Forelimb muscle (tissue), 1 donor: Measurements from ENCODE around the gene CARM1. TPM values are rescaled to one million over a fixed set of nuclear protein-coding genes. Genes with fewer than 3 reads are reported as not detected.
"Not testable (repeated sequence)": the region's sequence is repeated elsewhere in the genome, so short reads cannot be mapped to it uniquely, and the experiment has no call there.

ENCODE experiments used
- DNase-seq: peaks from one replicate; pipeline ENCODE4 v3.0.0-alpha.2; 2013; ENCODE audit warnings: low read depth
- polyA plus RNA-seq: library from polyadenylated mRNA; unstranded; fragments of 120-200 nt; gene quantifications from one replicate; pipeline ENCODE4 v1.2.1, GENCODE V29; 2013; ENCODE audit not compliant: insufficient read length

Gene CARM1
- polyA plus RNA-seq, 1 donor = 65.0 TPM

DNA sequence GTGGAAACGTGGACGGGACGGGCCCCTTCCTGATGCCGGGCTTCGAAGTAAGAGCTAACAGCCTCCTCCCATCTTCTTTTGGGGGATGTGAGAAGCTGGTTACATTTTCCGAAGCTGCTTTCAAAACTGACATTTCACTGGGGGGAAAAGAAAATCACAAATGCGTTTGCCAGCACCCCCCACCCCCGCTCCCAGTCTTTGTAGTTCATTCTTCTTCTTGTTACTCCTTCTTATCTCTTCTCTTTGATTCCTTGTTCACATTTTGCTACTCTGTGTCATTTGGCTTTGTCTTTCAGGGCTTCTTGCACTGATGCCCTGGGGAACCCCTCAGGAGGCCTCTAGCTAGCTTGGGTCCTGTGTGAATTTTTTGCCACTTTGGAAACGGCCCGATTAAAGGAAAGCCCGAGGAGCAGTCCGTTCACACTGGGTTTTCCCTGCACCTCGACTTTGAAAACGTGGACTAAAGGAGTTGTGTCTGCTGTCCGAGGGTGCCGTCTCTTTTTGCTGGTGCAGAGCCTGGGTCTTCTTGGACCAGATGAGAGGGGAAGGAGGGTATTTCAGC is 1.3 kb downstream of the CARM1 start:
- no peak for DNase-seq

DNA sequence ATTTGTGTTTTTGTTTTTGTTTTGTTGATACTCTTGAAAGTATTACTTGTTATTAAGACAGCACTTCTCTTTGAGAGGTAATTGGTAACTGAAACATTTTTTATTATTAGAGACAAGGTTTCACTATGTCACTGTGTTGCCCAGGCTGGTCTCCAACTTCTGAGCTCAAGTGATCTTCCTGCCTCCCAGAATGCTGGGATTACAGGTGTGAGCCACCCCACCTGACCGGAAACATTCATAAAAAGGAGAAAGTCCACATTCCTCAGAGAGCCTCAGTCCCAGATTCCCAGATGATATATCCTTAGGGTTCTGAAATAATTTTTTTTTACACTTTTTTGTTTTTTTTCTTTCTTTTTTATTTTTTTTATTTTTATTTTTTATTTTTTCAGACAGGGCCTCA is 2.7 kb downstream of the CARM1 start:
- DNase-seq = no peak

DNA sequence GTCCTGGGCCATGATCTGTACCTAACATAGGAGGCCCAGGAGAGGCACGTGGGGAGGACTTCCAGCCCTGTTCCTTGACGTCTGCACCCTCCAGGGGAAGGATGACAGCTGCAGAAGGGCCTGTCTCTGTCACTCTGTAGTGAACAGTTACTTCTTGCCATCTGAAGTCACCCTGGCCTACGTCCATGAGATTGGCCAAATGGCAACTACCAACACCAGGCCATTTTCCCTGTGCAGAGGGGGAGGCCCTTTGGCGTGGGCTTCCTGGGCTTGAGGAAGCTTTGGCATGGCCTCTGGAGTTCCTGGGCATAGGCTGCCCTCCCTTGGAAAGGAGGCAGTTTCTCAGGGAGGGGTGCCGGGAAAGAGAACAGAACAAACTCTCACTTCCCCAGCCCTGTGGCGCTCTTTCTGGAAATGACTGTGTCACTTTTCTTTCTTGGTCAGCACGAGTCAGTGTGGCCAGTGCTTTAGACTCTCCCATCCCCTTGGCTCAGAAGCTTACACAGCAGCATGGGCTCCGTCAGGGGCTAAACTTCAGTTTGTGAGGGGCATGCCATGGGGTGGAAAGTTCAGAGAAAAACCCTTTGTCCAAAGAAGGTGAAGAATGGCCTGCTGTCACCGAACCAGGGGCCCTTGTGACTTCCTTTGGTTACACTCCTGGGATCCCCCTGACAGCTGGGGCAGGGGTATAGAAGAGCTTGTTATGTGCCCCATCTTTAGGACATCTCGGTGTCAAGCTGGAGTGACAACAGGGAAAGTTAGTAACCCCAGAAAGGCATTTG is 5.3 kb downstream of the CARM1 start:
- DNase-seq = no peak

DNA sequence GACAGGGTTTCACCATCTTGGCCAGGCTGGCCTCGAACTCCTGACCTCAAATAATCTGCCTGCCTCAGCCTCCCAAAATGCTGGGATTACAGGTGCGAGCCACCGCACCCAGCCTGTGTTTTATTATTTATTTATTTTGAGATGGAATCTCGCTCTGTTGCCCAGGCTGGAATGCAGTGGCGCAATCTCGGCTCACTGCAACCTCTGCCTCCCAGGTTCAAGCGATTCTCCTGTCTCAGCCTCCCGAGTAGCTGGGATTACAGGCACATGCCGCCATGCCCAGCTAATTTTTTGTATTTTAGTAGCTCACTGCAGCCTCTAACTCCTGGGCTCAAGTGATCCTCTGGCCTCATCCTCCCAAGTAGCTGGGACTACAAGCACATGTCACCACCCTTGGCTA is 6.3 kb downstream of the CARM1 start:
- DNase-seq = not testable (repeated sequence)

DNA sequence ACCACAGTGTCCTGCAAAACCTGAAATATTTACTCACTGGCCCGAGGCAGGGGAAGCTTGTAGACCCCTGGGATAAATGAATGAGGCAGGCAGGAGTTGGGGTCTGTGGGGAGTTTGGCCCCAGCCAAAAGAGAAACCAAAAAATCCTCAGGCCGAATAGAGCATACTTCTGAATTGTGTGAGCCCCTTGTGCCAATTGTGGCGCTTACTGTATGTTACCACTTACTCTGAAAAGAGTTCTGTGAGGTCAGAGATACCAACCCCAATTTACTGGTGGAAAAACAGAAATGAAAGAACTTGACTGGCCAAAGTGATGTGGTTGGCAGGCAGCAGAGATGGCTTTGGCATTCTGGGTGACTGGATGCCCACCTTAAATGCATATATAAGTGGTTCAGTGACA is 6.9 kb downstream of the CARM1 start:
- no peak for DNase-seq

DNA sequence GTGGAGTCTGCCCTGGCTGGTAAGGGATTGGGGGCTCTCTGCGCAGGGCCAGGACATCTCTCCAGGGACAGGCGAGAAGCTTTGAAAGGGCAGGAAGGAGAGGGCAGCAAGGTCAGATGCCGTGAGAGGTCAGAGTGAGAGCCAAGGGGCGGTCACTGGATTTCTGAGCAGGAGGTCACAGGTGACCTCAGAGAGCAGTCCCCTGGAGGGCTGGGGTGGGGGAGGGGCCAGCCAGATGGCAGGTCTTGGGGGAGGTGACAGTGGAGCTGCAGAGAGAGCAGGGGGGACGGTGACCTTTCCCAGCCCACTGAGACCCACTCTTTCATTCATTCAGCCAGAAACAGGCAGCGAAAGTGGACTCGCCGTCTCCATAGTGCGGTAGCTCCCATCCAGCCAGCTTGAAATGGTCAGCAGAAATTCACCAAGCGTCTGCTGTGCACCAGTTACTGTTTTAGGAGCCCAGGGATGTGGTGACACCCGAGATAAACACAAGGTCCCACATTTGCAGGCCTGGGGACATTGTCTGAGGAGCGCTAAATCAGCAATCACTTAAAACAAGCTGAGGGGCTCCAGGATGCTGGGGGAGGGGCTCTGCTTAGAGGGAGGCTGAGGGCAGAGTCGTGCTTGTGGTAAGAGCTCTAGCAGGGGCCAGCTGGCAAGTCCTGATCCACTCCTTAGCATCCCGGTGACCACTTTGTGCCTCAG is 10.2 kb downstream of the CARM1 start:
- no peak for DNase-seq

DNA sequence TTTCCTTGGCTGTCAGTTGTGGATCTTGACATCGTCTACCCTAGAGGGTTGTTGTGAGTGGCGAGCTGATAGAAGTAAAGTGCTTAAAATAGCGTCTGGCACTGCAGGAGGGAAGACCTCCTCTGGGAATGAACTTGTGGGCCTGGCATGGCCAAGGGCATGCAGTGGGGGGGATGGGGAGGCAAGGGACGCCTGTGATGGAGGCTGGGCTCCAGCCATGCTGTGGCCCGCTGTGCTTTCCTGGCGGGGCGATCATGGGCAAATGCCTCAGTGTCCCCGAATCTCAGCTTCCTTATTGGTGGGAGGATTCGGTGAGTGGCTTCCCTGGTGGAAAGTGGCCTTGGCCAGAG is 10.7 kb downstream of the CARM1 start:
- no peak for DNase-seq

DNA sequence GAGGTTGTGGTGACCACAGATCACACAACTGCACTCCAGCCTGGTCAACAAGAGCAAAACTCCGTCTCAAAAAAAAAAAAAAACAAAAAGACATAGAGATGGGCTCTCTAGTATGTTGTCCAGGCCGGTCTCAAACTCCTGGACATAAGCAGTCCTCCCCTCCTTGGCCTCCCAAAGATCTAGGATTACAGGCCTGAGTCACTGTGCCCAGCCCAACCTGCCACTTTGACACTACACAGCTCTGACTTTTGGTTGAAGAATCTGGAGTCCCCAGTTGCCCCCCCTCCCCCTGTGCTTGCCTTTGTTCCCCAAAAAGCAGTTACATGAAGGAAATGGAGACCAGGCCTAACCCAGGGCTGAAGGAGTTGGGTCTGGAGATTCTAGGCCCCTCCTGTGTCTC is 12.9 kb downstream of the CARM1 start:
- DNase-seq = no peak

DNA sequence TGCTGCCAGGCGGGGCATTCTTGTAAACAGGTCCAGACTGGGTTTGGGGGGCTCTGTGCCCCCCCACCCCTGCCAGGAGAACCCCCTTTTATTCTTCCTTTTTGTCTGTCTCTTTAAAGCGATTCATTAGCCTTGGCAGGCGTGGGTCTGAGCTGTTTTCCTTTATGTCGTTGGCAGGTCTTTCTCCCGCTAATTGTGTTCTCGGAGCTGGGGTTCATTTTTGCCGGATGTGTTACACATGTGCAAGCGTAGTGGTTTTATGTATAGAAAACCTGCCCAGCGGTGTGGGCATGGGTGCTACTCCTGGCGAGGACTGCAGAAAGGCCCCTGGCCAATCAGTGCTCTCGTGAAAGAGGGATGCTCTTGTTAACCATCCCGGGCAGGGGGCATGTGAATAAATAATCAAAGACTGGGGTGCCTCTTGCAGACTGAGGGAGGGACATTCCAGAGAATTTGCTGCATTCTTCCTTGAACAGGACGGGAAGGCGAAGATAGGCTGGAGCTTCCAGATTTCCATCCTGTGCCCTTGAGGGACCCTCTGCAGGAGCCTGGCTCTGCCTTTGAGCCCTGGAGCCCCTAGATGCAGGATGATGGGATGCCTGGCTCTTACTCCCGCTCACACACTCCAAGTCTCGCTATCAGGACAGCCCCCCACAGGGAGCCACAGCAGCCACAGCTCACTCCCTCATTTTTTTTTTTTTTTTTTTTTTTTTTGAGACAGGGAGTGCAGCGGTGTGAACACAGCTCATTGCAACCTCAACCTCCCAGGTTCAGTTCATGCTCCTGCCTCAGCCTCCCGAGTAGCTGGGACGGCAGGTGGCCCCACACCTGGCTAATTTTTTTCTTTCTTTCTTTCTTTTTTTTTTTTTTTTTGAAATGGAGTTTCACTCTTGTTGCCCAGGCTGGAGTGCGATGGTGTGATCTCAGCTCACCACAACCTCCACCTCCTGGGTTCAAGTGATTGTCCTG is 14.1 kb downstream of the CARM1 start:
- no peak for DNase-seq

DNA sequence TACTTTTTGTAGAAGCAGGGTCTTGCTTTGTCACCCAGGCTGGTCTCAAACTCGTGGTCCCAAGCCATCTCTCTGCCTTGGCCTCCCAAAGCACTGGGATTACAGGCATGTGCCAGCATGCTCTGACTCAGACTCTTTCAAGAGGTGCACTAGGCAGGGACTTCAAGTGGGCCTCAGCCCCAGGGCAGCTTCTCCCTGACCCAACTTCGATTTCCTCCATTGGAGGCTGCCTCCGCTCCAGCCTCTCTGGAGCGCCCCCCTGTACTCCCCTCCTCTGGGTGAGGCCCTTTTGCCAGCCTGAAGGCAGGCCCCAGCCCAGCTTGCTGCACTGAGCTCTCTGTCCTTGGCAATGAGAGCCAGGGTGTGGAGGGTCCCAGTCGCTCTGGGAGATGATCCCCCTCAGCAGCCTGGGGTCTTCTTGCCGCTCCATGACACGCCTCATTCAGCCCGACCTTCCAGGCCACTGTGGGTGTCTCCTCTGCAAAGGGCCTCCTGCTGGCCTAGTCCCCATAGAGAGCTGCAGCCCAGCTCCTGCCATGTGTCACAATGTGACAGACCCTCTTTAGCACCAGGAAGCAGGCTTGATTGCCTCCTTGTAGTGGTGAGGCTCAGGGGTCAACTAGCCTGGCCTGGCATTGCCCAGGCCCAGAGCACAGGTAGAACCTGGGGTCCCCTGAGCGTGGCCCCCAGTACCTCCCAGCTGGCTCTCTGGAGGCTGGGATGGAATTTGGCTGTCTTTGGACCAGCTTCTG is 16.4 kb downstream of the CARM1 start:
- no peak for DNase-seq

DNA sequence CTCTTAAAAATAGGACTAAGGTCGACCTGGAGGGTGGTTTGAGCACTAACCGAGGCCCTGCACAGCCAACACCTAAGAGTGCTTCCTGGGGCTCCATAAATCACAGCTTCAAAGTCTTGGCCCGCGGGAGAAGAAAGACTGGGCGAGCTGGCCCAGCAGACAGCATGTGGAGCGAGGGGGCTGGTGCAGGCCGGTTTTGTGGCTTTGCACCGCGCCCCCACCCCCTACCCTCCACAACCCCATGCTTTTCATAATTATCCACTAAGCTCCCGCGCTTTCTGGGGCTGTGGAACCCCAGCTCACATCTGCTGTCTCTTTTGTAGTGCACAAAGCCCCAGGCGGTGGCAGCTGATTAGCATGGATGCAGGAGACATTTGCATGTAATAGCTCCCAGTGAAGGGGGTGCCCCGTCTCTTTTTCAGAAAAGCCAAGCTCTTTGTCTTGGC is 17.1 kb downstream of the CARM1 start:
- no peak for DNase-seq

DNA sequence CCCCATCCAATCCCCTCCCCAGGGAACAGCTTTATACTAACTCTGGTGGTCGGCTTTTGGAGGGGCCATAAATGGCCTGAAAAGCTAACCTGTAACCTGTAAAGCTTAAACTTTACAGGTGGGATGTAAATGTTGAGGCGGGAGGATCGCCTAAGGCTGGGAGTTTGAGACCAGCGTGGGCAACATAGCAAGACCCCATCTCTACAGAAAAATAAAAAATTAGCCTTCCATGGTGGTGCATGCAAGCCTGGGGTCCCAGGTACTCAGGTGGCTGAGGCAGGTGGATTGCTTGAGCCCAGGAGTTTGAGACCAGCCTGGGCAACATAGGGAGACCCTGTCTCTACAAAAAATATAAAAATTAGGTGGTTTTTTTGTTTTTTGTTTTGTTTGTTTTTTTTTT is 18.5 kb downstream of the CARM1 start:
- no peak for DNase-seq

DNA sequence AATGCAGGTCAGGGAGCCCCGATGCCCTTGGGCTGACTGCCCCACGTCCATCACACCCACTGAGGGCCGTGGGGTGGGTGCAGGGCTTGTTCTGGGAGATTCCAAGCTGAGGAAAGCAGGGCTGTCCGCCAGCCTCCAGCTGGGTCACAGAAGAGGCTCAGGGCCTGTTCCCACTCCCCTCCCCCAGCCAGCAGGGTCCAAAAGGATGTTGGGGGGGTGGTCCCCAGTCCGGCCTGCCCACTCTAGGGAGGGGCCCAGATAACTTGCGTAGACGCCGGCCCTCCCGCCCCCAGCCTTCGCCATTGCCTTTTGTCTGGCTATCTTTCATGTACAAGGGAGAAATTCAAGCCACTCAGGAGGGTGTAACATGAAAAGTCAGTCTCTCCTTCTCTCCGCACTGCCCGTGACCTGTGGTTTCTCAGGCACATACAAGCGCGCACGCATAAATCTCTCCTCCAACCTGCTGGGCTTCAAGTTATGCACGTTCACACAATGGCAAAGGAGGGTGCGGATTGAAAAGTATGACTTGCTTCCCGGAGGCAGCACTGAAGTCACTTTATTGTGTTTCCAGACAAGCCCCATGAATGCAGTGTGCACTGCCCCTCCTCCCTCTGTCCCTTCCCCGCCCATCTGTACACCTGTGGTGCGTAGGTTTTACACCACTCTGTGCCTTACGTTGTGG is 20.2 kb downstream of the CARM1 start:
- DNase-seq = no peak

DNA sequence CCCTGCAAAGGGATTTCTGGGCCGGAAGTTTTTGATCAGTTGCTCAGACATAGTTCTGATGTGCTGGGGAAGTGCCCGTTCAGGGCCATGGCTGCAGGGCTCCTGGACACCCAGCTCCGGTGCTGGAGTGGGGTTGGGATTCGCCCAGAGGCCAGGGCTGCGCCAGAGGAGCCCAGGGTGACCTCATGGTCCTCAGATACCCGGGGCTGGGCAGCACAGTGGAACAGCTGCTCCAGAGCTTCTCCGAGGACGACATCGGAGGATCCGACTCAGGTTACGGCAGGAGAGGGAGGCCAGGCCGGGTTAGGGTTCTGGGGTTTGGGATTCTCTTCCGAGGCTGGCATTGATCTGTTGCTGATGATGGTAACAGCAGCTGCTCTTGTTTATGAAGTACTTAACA is 20.9 kb downstream of the CARM1 start:
- DNase-seq = no peak

DNA sequence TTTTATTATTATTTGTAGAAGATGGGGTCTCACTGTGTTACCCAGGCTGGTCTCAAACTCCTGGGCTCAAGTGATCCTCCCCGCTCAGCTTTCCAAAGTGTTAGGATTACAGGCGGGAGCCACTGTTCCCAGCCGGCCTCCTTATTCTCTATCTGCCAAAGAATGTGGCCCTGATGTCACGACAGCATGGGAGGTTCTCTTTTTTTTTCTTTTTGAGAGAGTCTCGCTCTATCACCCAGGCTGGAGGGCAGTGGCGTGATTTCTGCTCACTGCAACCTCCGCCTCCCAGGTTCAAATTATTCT is 23.5 kb downstream of the CARM1 start:
- no peak for DNase-seq

DNA sequence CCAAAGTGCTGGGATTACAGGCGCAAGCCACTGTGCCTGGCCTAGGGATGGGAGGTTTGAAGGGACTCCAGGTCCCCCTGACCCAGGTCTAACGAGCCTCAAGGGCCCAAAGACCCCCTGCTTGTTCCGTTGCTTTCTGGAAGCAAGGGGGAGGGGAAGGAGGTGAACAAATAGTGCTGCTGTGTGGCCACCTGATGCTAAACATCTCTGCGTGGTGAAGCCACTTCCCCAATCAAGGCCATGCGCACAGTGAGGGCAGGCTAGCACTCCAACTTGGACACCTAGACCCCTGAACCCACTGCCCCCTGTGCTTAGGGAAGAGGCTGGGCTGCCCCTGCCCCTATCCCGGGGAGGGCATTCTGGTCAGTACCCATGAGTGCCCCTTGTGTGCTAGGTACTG is 24.0 kb downstream of the CARM1 start:
- DNase-seq = no peak

DNA sequence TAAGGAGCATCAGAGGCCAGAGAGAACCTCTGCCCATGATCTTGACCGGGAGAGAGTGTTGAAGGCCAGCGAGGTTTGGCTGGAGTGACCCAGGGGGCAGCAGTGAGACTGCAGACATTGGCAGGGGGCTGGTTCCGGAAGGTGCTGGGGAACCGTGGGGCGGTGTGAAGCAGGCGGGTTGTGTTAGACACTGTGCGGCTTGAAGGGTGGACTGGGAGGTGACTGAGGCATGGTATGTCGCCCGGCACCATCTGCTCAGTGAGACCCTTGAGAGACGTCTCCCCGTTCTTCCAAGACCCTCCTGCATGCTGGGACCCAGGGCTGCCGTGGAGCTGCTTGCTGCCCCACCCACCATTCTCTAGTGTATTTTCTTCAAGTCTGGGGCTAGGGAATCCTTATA is 24.6 kb downstream of the CARM1 start:
- DNase-seq = no peak

DNA sequence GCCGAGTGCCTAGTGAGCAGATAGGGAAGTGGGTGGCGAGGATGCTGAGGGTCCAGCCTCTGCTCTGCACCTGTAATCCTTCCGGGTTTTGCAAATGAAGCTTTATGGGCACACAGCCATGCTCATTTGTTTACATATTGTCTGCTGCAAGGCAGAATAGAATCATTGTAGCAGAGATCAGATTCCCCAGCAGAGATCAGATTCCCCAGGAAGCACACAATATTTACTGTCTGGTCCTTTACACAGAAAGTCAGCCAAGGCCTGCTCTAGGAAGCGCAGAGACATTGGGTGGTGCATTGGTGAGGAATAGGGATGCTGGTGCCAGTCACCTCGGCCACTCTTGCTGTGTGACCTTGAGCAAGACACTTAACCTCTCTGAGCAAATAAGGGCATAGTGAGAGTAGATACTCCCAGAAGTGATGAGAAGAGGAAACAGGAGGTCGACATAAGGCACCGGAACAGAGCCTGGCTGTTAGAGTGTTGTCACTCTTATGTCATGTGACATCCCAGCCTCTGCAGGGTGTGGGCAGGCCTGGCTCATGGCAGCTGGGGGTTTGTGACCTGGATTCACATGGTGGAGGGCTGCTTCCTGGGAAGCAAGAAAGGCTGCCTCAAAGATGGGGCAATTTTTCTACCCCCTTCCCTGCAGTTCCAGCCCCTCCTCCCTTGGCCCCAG is 25.6 kb downstream of the CARM1 start:
- no peak for DNase-seq

DNA sequence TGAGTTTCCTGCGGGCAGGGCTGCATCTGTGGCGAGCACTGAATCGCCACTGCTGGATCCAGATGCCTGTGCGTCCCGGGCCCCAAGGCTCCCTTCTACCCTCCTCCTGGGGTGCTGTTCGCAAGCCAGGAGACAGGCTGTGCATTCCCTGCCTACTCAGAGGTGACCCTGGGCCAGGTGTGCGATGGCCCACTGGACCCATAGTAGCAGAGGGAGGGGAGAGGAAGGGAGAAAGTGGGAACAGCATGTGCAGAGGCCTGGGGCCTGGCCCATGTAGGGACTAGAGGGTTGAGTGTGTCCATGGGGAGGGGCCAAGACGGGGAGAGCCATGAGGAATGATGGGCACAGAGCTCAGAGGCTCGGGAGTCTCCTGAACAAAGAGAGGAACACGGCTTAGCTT is 27.3 kb downstream of the CARM1 start:
- no peak for DNase-seq

DNA sequence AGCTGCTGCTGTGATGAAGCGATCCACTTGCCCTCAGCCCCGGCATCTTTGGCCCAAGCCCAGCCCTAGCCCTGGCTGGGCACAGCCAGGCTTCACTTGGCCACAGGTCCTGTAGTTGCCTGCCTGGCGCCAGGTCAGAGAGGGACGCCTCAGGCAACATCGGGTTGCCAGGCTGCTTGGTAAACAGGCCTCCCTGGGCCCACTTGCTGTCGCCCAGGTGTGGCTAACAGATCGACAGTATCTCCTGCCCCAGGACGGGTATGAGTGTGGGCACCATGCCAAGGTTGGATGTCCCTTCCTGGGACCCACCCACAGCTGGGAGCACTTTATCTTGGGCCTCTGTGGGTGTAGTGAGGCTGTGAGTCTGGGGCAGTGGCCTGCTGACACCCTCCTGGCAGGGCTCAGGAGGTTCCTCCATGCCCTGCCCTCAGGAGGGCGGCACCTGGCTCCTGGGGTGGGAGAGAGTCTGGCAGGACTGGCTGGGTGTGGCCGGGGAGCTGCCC is 27.8 kb downstream of the CARM1 start:
- DNase-seq = no peak
